Peyer's patch (tissue), 4 donors: ENCODE data around the gene CKB. TPM values are rescaled to one million over a fixed set of nuclear protein-coding genes. Genes with fewer than 3 reads are reported as not detected.

Experiments
- DNase-seq, 3 donors: peaks; one replicate each; pipeline ENCODE4 v3.0.0-alpha.2; 2017 to 2019
- H3K27ac ChIP-seq, 4 donors: fragments of 200-600 bp; sonication (generic); one replicate each; pipeline ENCODE4 v1.5.1; 2016 to 2019
- H3K27me3 ChIP-seq, 2 donors: fragments of 200-600 bp; sonication (generic); one replicate each; pipeline ENCODE4 v1.5.1; 2019
- H3K36me3 ChIP-seq, 3 donors: fragments of 200-600 bp; sonication (generic); one replicate each; pipeline ENCODE4 v1.5.1; 2016 to 2019
- H3K4me1 ChIP-seq, 4 donors: fragments of 200-600 bp; sonication (generic); one replicate each; pipeline ENCODE4 v1.5.1; 2016 to 2019
- H3K4me3 ChIP-seq, 4 donors: fragments of 200-600 bp; sonication (generic); 1 replicate in 3 of 4; 2 replicates in 1 of 4; pipeline ENCODE4 v1.5.1; 2016 to 2019; ENCODE audit warnings: mild to moderate bottlenecking in 1 of 4
- H3K9me3 ChIP-seq, 4 donors: fragments of 200-600 bp; sonication (generic); one replicate each; pipeline ENCODE4 v1.5.1; 2016 to 2019; ENCODE audit warnings: mild to moderate bottlenecking in 1 of 4
- CTCF ChIP-seq, 6 experiments: fragments of 450-650 bp in 4 of 6; fragments of 200-600 bp in 2 of 6; sonication (generic) in 1 of 6; IDR thresholded peaks; one replicate each; pipeline ENCODE4 v1.5.1; 2017 to 2019; ENCODE audit warnings: antibody characterized with exemption in 6 of 6, mild to moderate bottlenecking in 3 of 6, moderate library complexity in 1 of 6
- POLR2A ChIP-seq, 2 donors: fragments of 450-650 bp; IDR thresholded peaks; one replicate each; pipeline ENCODE4 v1.5.1; 2017; ENCODE audit warnings: antibody characterized with exemption in 2 of 2, mild to moderate bottlenecking in 2 of 2, moderate library complexity in 2 of 2
- total RNA-seq, 4 donors: library from RNA; depleted of rRNA; stranded (reverse); fragments of >200 nt; gene quantifications; one replicate each; pipeline ENCODE4 v1.1.0, GENCODE V29; 2016

Gene CKB
- total RNA-seq, 4 donors from 2014 or later: 40.1 to 101 (median 68.4) TPM

GRCh38 chr14:103537175-103537990 is 14.8 kb upstream of the CKB start:
- no peak overlapping the region for H3K4me3 ChIP-seq
- H3K27ac ChIP-seq: no peak overlapping the region
- no peak for TF ChIP-seq CTCF (IDR thresholded peaks at IDR 0.05)
- TF ChIP-seq POLR2A (IDR thresholded peaks at IDR 0.05): no peak
- peaks cover 0 to 51% (median 2%) of the 10 kb centered on the region in 4 donors for H3K4me1 ChIP-seq
- H3K36me3 ChIP-seq: peaks cover 0 to 7% (median 0%) of the 10 kb centered on the region in 3 donors
- DNase-seq: no peak
- no peaks in the 10 kb centered on the region for H3K9me3 ChIP-seq
- H3K27me3 ChIP-seq: no peaks in the 10 kb centered on the region

DNA sequence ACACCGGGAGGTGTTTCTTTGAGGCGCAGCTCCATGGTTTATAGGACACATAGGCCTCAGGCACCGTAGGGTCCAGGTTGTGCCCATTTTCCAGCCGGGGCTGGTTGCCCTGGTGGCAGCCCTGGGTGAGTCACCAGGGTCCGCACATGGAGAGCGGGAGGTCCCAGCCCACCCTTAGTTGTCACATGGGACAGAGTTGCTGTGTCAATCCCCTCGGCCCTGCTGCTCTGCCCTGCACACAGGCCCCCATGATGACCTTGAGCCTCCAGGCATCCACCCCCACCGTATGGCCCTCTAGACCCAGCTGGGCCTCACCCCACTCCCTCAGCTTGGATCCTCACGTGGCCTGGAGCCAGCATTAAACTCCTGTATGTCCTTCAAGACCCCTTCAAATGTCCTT is 14.1 kb upstream of the CKB start:
- Histone ChIP-seq H3K9me3 (no peaks in the 10 kb centered on the region), H3K4me1 (peaks cover 0 to 48% (median 2%) of the 10 kb centered on the region in 4 donors), H3K27ac (no peak overlapping the region), H3K4me3 (no peak overlapping the region), H3K27me3 (no peaks in the 10 kb centered on the region), H3K36me3 (peaks cover 0 to 7% (median 0%) of the 10 kb centered on the region in 3 donors)
- no peak for TF ChIP-seq POLR2A (IDR thresholded peaks at IDR 0.05)
- DNase-seq: no peak

DNA sequence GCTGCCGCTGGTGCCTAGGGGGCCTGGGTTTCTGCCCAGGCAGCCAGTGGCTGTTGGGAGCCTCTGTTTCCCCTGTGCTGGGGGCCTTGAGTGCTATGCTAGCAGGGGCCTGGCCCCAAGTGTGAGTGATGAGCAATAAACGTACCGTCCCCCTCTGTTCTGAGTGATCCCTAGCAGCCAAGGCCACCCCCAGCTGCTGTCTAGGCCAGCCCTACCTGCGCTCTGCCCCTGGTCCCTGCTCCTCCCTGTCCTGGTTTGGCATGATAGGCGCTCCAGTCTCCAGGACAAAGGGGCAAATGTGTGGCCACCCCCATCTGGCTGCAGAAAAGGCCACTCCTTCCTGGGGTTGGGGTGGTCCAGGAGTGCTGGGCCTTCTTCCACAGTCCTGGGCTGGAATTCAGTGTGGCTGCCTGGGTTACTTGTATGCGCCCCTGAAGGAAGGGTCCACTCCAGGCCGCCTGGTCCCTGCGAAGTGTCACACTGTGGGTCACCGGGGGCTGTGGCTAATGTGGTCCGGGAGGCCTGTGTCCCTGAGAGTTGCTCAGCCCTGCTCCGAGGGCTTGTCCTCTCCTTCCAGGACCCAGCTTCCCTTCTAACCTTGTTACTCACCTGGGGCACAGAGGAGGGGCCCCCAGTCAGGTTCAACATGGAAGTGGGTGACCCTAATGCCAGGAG is 13.4 kb upstream of the CKB start:
- Histone ChIP-seq H3K27ac (peak overlapping the region in 2 of 4 donors; percentile 49 to 74), H3K4me3 (no peak overlapping the region), H3K4me1 (peaks cover 0 to 46% (median 2%) of the 10 kb centered on the region in 4 donors), H3K36me3 (peaks cover 0 to 7% (median 0%) of the 10 kb centered on the region in 3 donors), H3K9me3 (no peaks in the 10 kb centered on the region), H3K27me3 (no peaks in the 10 kb centered on the region)
- TF ChIP-seq CTCF (IDR thresholded peaks at IDR 0.05) (no peak), POLR2A (IDR thresholded peaks at IDR 0.05) (no peak)
- no peak for DNase-seq

- Histone ChIP-seq H3K36me3 (peaks cover 0 to 7% (median 0%) of the 10 kb centered on the region in 3 donors), H3K27ac (peak overlapping the region in 3 of 4 donors; percentile 5 to 74 (median 49)), H3K27me3 (no peaks in the 10 kb centered on the region), H3K4me3 (no peak overlapping the region), H3K4me1 (peaks cover 0 to 47% (median 2%) of the 10 kb centered on the region in 4 donors), H3K9me3 (no peaks in the 10 kb centered on the region)
- no peak for TF ChIP-seq CTCF (IDR thresholded peaks at IDR 0.05)
- no peak for DNase-seq
Observed at GRCh38 chr14:103535081-103535890, 12.7 kb upstream of the CKB start.

- Histone ChIP-seq H3K9me3 (no peaks in the 10 kb centered on the region), H3K36me3 (peaks cover 0 to 7% (median 0%) of the 10 kb centered on the region in 3 donors), H3K4me3 (no peak overlapping the region), H3K4me1 (peaks cover 5 to 49% (median 8%) of the 10 kb centered on the region in 4 donors), H3K27me3 (no peaks in the 10 kb centered on the region), H3K27ac (peak overlapping the region in 2 of 4 donors; percentile 49 to 74)
- DNase-seq: no peak
- no peak for TF ChIP-seq POLR2A (IDR thresholded peaks at IDR 0.05)
- TF ChIP-seq CTCF (IDR thresholded peaks at IDR 0.05): no peak
Observed at GRCh38 chr14:103534576-103535061, 12.0 kb upstream of the CKB start.
